Measurements from ENCODE around the gene ITSN2.

ITSN2 gene

DNA sequence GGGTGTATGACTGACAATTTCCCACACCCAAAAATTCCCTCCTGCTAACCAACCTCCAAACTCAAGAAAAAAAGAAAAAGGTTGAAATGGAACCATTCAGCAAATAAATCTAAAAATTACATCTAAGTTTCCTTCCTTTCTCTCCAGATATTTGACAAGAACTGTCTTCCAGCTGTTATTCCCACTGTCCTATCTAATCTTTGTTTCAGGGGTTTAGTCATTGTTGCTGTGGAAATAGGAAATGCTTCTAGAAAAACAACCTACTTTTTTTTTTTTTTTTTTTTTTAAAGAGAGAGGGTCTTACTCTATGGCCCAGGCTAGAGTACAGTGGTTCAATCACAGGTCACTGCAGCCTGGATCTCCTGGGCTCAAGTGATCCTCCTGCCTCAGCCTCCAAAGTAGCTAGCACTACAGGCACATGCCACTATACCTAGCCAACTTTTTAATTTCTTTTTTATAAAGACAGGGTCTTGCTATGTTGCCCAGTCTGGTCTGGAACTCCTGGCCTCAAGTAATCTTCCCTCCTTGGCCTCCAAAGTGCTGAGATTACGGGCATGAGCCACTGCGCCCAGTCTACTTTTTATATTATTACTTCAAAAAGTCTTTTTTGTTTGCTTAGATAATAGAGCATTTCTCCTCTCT, 88.1 kb downstream of the ITSN2 start:
- DNase-seq (ENCODE audit: low read depth in 1 of 2, low spot score in 1 of 2): no peak

DNA sequence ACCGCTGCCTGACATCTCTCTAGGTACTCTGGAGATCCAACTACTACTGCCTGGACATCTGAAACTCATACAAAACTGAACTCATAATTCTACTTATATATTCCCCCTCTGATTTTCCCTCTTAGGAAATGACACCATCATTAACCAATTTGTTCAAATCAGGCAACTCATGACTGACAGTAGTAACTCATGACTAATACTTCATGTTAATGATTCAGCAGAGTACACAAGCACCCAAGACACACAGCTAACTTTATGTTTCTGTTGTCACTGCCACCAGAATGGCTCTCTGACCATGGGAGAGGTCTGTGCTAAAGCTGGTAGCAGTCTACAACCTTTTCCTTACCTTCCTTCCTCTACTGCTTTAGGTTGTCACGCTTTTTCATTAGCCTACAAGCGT, 91.1 kb downstream of the ITSN2 start:
- no peak for DNase-seq (ENCODE audit: low read depth in 1 of 2, low spot score in 1 of 2)

DNA sequence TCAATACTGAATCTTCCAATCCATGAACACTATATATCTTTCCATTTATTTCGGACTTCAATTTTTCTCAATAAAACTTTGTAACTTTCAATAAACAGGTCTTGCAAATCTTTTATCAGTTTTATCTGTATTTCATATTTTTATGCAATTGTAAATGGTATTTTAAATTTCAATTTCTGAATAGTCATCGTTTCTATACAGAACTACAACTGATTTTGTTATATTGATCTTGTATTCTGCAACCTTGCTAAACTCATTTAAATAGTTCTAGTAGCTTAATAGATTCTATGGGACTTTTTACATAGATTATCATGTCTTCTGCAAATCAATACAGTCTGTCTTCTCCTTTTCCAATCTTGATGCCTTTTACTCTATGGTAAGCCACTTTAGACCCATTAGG, 95.1 kb downstream of the ITSN2 start:
- no peak for DNase-seq (ENCODE audit: low read depth in 1 of 2, low spot score in 1 of 2)

DNA sequence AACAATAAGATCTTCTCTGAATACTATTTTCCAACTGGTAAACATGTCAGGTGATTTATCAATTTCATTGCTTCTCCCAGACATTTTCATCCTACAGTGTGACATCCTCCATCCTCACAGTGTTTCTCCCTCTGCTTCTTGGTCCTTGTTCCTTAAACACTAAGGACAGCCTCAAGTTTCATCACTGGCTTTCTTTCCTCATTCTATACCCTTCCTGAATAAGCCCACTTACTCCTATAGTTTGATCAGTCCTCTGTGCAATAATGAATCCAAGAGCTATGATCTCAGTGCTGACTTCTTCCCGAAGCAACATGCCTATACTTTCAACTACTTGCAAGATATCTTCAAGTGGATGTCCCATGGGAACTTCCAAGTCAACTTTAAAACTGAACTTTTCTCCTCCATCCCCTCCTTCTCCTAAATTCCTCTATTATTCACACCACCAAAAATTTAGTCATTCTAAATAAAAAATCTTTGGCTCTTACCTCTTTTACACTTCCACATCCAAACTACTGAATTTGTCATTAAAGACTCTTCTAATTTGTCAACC, 97.8 kb downstream of the ITSN2 start:
- no peak for DNase-seq (ENCODE audit: low read depth in 1 of 2, low spot score in 1 of 2)

DNA sequence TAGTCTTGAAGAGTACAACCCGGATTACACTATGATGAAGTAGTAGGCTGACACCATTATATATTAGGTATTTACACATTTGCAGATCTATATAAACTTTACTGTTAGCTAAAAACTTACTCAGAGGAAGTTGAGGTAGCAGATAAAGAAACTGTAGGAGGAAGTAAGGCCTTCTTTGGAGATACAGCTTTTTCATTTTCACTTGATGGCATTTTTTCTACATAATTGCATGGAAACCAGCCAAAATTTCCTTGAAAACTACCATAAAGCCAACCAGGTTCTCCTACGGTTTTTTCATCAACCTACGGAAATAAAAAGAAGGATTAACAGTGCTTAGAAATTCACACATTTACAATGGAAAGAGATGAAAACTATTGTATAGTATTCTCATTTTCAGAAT, 98.9 kb downstream of the ITSN2 start:
- no peak for DNase-seq (ENCODE audit: low read depth in 1 of 2, low spot score in 1 of 2)

DNA sequence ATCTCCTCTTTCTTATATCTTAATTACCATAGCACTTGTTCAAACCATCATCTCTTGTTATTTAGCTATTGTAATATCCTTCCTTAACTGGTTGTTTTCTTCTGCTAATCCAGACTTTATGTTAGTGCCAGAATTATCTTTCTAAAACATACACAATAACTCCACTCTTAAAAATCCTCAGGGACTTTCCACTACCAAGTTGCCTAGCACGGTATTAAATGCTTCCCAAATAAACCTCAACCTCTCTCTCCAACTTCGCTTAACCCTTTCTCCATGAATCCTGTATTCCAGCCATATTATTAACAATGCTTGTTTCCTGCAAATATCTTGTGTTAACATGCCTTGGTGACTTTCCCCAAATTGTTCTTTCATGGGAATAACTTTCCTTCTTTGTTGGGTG, 101.0 kb downstream of the ITSN2 start:
- no peak for DNase-seq (ENCODE audit: low read depth in 1 of 2, low spot score in 1 of 2)

DNA sequence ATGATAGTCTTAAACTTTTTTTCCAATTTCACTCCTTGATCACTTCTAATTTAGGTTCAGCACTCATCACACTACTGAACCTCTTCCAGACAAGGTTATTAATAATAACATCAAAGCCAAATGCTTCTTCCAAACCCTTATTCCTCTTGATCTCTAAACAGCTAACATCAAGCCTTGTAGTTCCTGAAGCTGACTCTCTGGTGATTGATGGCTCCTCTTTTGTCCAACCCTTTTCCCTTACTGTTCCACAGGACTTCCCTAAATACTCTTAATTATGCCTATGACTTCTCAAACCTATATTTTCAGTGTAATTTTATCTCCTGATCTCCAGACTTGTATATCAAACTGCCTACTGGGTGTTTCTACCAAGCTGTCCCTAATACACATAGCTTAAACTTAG, 101.6 kb downstream of the ITSN2 start:
- DNase-seq (ENCODE audit: low read depth in 1 of 2, low spot score in 1 of 2): no peak

DNA sequence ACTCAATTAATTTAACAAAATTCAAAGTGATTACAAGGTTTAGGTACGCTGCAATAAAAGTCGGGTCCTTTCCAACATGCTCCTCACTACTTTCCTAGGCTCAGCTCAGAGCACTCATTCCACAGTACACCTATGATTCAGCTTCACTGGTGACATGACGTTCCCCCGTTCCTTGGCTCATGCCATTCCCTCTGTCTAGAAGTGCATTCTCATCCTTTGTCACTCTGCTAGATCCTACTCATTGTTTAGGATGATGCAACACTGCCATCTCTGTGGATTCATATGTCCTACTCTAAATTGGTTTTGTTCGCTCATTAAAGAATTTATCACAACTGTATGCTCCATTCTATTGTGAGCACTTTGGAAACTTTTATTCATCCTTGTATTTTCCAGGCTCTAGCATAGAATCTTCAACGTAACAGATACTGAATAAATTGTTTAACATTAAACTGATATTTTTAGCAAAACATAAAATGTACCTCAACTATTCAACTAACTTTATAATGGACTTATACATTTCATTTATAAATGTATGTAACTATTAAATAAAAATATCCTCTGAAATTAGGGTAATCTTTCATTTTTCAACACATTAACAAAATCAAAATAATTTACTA, 106.9 kb downstream of the ITSN2 start:
- no peak for DNase-seq (ENCODE audit: low read depth in 1 of 2, low spot score in 1 of 2)

DNA sequence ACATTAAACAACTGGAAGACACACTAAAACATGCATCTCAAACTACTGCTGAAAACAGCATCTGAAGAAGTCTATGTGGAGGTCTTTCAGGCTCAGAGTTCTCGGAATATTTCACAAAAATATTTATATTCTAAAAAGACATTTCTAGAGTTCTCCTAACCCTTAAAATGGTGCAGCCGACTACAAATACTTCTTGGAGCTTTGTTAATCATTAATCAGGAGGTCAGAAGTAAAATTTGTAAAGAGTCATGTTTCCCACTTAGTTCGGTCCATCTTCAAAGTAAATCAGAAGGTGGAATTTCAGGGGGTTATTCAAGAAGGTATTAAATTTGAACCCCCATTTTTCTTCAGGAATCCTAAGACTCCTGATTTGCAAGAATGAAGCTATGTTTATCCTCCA, 112.7 kb downstream of the ITSN2 start:
- no peak for DNase-seq (ENCODE audit: low read depth in 1 of 2, low spot score in 1 of 2)

DNA sequence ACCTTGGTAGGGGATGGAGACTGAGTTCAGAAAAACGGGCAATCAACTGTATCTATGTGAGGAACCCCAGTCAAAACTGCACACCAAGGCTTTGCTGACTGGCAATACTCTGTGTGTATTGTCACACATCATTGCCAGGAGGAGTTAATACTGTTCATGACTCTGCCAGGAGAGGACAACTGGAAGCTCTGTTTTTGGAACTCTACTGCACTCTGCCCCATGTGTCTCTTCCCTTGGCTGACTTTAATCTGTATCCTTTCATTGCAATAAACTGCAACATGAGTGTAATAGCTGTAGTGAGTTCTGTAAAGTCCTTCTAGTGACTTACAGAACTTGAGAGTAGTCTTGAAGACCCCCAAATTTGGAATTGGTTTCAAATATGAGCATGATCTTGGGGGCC, 113.2 kb downstream of the ITSN2 start:
- DNase-seq (ENCODE audit: low read depth in 1 of 2, low spot score in 1 of 2): no peak

DNA sequence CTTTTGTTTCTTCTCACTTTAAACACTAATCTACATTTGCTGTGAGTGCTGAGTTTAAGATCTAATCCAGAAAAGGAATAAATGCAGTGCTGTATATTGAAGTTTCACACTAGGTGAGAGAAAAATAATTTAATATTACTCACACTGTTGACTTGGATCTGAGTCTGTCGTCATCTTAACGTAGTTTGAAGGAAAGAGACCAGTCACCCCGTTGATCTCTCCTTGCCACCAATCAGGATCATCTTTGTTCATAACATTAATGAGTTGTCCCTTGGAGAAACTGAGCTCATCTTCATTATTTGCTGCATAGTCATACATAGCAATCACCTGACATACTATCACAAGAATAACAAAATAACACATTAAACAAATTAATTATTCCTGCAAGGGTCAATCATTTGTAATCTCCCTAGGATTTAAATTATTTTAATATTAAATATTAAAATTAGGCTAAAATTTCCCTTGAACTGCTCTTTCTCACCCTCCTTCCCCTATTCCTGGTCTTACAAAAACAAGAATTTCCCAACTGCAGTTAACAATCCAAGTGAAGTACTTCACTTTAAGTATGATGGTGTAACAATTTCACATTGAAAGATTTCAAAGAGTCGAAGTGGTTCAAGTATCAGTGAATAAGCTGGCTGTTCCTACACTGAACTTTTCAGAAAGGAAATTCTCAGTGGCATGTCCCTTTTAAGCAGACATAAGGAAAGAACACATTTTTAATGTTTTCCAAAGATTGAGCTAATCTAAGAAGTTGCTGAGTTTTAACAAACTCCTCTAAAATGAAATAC, 114.2 kb downstream of the ITSN2 start:
- no peak for DNase-seq (ENCODE audit: low read depth in 1 of 2, low spot score in 1 of 2)

DNA sequence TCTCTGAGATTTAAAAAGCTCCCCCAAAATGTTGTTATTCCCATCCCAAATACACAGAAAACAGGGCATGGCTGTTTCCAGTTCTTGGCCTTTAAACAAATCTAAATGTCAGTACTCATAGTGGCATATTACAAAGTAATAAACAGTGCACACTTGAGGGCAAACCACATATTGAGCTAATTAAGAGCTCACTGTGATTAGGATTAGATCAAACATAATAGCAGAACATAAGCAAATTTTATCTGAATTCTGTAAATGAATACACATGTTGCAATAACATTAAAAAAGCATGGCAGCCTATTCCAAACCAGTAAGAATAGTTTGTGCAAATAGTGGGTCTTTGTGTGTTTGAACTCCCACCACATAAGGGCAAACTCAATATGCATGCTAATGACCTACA, 118.8 kb downstream of the ITSN2 start:
- no peak for DNase-seq (ENCODE audit: low read depth in 1 of 2, low spot score in 1 of 2)

DNA sequence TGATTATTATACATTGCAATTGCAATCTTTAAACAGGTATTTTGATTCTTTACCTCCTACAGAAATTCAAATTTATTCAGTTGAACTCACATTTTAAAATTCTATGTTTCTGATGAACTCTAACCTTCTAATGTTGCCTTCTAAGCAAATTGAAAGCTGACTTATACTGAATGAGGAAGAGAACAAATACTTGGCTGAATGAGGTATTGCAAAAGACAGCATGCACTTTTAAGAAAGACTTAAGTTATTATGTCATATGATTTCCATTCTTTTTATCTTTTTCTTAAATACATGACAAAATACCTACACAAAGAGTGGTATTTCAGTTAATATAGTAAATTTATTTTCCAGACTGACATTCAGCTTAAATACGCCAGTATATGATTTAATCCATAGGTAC, 120.8 kb downstream of the ITSN2 start:
- no peak for DNase-seq (ENCODE audit: low read depth in 1 of 2, low spot score in 1 of 2)

DNA sequence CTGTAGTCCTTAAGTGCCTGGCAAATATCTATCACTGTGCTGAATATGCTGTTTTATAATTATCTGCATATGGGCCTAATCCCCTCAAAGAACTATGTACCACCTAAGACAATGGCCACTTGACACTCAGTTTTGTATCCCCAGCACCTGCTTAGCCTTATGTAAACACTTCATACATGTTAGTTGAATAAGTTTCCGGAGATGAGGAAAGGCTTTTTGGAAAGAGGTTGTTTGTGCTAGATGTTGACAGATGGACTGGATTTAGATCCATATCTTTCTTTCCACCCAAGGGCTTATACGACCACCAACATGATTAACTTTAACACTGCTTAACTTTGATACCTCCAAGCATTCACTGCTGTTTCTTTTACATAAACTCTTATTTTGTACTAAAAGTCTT, 122.2 kb downstream of the ITSN2 start:
- no peak for DNase-seq (ENCODE audit: low read depth in 1 of 2, low spot score in 1 of 2)

DNA sequence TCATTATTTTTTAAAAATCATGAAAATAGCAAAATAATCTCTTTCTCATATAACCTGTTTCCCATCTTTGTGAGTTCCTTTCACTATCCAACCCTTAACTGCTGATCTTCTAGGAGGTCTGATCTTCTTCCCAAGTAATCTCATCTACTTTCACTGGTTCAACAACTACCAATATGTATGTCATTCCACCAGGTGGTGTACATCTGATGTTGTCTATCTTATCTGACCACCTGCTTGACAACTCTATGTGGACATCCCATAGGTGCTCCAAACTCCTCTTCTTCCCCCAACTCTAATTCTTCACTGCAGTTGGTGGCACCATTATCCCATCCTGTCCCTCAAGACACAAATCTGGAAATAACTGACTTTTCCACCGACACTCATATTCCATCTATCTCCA, 123.0 kb downstream of the ITSN2 start:
- no peak for DNase-seq (ENCODE audit: low read depth in 1 of 2, low spot score in 1 of 2)

DNA sequence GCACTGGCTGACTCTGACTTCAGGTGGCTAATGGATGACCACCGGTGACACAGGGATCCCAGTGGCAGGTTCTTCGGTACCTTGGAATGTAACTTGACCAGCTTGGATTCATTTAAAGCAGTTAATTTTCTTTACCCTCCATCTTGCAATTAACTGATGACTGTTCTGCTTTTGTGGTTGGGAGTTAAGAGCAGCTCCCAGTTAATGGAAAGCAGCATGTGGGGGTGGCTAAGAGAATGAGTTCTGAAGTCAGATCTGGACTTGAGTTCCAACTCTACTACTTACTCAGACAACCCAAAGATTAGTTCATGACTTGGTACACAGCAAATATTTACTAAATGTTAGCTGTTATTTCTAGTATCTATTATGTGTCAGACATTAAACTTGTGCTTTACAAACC, 127.0 kb downstream of the ITSN2 start:
- DNase-seq (ENCODE audit: low read depth in 1 of 2, low spot score in 1 of 2): no peak

DNA sequence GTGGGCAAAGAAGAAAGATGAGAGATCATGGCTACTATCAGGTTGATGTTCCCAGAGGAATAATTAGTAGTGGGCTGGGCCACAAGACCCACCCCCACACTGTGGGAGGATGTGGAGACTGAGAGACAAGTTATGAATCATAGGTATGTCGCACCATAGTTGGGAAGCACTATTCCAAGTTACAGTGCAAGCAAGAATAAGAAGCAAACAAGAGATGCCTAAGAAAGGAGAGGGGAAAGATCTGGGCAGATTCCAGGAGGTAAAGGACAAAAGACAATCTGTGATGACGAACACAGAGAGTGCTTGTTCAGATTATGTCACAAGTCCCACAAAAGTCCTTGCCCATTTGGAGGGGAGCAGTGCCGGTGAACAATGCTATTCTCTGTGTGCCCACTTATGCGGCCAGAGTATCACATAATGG, 128.9 kb downstream of the ITSN2 start:
- no peak for DNase-seq (ENCODE audit: low read depth in 1 of 2, low spot score in 1 of 2)

DNA sequence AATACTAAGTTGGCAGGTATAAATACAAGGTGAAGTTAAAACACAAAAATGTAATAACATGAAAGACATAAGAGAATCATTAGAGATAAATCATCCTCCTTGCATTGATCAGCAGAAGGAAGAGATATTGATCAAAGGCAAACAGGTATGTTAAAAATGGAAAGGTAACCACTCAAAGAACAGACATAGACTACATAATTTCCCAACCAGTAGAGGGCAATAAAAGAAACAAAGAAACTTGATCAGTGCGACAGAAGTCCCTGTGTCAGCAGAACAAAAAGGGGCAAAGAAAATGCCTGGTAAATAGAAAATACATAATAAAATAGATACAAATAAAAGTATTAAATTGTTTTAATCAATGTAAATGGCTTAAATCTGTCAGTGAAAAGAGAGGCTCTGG, 131.9 kb downstream of the ITSN2 start:
- DNase-seq (ENCODE audit: low read depth in 1 of 2, low spot score in 1 of 2): no peak

DNA sequence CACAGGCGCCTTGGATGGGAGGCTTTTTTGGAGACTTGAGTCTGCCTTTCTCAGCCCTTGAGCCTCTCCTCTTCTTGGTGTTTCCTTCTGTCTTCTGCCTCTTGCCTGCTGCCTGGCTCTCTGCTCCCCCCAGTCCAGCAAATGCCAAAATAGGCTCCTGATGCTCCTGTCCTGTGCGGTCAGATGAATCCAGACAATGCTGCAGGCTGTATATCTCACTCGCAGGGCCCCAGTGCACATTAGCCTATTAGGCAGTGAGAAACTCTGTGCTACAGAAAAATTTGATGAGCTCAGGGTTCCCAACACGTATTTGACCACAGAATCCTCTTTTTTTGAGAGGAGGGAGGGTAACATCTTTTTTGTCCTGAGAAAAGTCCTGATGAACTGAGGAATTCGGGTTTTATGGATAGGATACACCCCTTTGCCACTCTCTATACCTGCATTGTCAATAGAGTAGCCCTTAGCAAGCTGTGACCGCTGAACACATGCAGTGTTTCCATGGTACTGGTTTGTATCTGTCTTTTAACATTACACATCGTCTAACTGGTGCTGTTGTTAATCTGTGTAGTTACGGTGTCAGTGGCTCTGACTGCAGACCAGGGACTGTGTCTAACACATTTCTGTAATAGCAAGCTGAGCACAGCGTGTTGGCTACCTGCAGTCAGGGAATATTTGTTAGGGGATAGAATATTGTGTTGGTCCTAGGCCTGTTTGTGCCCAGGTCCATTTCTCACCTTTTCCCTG, 134.7 kb downstream of the ITSN2 start:
- DNase-seq (ENCODE audit: low read depth in 1 of 2, low spot score in 1 of 2): no peak

DNA sequence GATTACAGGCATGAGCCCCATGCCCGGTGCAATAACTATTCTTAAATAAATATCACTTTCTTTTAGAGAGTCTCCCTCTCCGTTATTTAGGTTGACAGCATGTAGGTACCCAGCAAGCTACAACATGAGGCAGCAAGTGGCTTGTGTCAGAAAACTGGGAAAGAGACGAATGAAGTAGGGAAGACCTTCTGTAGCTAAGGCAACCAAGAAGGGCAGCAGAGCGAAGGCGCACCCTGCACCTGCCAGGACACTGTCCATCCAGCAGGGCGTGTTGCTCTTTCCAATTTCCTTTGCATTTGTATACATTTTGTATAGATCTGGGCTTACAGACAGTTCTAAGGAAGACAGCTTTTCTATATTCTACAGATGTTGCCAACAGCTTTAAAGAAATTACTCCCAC, 137.4 kb downstream of the ITSN2 start:
- DNase-seq (ENCODE audit: low read depth in 1 of 2, low spot score in 1 of 2): no peak

DNA sequence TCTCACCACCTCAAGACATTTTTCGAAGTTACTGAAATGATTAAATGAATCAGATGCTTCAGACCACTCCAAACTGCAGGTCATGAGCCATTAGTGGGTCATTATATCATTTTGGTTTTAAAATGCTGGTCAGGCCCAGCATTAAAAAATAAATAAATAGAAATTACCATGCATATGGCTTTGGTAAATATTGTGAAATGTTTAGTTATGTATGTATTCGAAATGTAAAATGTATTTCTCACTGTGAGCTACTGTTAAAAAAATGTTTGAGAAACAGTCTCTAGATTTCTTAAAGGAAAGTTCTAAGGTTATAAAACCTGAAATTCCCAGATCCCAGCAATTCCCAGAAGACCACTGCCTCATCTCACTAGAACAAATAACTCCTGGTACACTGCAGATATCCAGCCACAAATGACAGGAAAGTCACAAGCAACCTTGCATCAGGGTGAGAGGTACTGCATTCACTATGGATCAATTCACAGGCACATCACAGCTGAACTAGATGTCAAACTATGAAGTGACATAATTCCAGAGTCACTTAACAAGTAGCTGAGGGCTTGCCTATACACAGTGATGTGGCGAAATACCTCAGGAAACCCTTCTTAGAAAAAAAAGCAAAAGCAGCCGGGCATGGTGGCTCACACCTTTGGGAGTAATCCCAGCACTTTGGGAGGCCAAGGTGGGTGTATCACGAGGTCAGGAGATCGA, 138.8 kb downstream of the ITSN2 start:
- no peak for DNase-seq (ENCODE audit: low read depth in 1 of 2, low spot score in 1 of 2)

All from stimulated activated CD4-positive, alpha-beta T cell treated with anti-CD3 and anti-CD28 coated beads, Interleukin-15, amount 100 ng/mL, for 1 hour (primary cell).